Sigmoid colon (tissue), 7 donors: ENCODE measurements around the gene GMPR2. TPM values are rescaled to one million over a fixed set of nuclear protein-coding genes. Genes with fewer than 3 reads are reported as not detected.

ENCODE experiments used
- DNase-seq: peaks from one replicate; pipeline ENCODE4 v3.0.0-alpha.2; 2019
- H3K27ac ChIP-seq, 4 donors: fragments of 200-600 bp; sonication (generic); one replicate each; pipeline ENCODE4 v1.5.1; 2016 to 2019; ENCODE audit warnings: mild to moderate bottlenecking in 1 of 4
- H3K27me3 ChIP-seq, 3 donors: fragments of 200-600 bp; sonication (generic); one replicate each; pipeline ENCODE4 v1.5.1; 2019; ENCODE audit warnings: mild to moderate bottlenecking in 1 of 3
- H3K36me3 ChIP-seq, 4 donors: fragments of 200-600 bp; sonication (generic); one replicate each; pipeline ENCODE4 v1.5.1; 2016 to 2019
- H3K4me1 ChIP-seq, 4 donors: fragments of 200-600 bp; sonication (generic); one replicate each; pipeline ENCODE4 v1.5.1; 2017 to 2019
- H3K4me3 ChIP-seq, 4 donors: fragments of 200-600 bp; sonication (generic); one replicate each; pipeline ENCODE4 v1.5.1; 2017 to 2019; ENCODE audit warnings: mild to moderate bottlenecking in 2 of 4, moderate library complexity in 1 of 4
- H3K9me3 ChIP-seq, 4 donors: fragments of 200-600 bp in 3 of 4; sonication (generic) in 3 of 4; one replicate each; pipeline versions ENCODE4 v1.5.1 to v1.6.1; 2013 to 2019
- EP300 ChIP-seq, 4 donors: sonication (generic); formaldehyde crosslinking; IDR thresholded peaks; one replicate each; pipeline ENCODE4 v1.6.1; 2017; ENCODE audit warnings: antibody characterized with exemption in 4 of 4
- POLR2A ChIP-seq, 2 donors: fragments of 450-650 bp; IDR thresholded peaks; one replicate each; pipeline ENCODE4 v1.6.1; 2016; ENCODE audit warnings: antibody characterized with exemption in 2 of 2, mild to moderate bottlenecking in 2 of 2, moderate library complexity in 2 of 2
- POLR2AphosphoS5 ChIP-seq, 4 donors: sonication (generic); formaldehyde crosslinking; IDR thresholded peaks; one replicate each; pipeline ENCODE4 v1.6.1; 2017; ENCODE audit warnings: antibody characterized with exemption in 4 of 4
- WGBS, 2 donors: extraction: QIAGEN DNeasy Blood & Tissue Kit; methylation state at CpG; one replicate each; pipeline ENCODE4 v1.1.7; 2013; 5-methylcytosine and 5-hydroxymethylcytosine counted together
- intact Hi-C: fragments of 100-400 bp; cut with DNase I; formaldehyde crosslinking; loops from one replicate; pipeline ENCODE4 v1.15.1; 2023
- polyA plus RNA-seq, 3 donors: library from polyadenylated mRNA; stranded (reverse); fragments of 200-250 nt; gene quantifications; one replicate each; pipeline ENCODE4 v1.2.3, GENCODE V29; 2013
- total RNA-seq, 4 donors: library from RNA; depleted of rRNA; stranded (reverse); fragments of >200 nt; gene quantifications; one replicate each; pipeline ENCODE4 v1.1.0, GENCODE V29; 2016
- TF ChIP-seq, protein P1 (sequence below), 4 experiments: fragments of 450-650 bp in 3 of 4; fragments of 200-600 bp in 1 of 4; IDR thresholded peaks; one replicate each; pipeline ENCODE4 v1.5.1; 2016 to 2019; ENCODE audit warnings: antibody characterized with exemption in 4 of 4, mild to moderate bottlenecking in 3 of 4, moderate library complexity in 2 of 4
- donor health status: healthy with polysubstance abuse.
- donor health status: Bipolar disorder and iron deficiency.
- donor health status: healthy.

GMPR2 gene
- total RNA-seq (10 to 100 TPM; 44.3 to 63.9 (median 48.3) TPM), polyA plus RNA-seq (10 to 100 TPM; 56.5 to 97.1 (median 58.9) TPM)

- Histone ChIP-seq H3K27me3 (no peaks in the 10 kb centered on the region), H3K4me1 (peaks cover 0 to 32% (median 30%) of the 10 kb centered on the region in 4 donors), H3K27ac (peak within 1 kb of the TSS; percentile 82 to 93 (median 89)), H3K4me3 (peak within 1 kb of the TSS; percentile 68 to 91 (median 88)), H3K36me3 (peaks cover 13 to 41% (median 19%) of the 10 kb centered on the region in 4 donors), H3K9me3 (no peaks in the 10 kb centered on the region)
- TF ChIP-seq EP300 (IDR thresholded peaks at IDR 0.05) = no peak
- TF ChIP-seq, protein P1, sequence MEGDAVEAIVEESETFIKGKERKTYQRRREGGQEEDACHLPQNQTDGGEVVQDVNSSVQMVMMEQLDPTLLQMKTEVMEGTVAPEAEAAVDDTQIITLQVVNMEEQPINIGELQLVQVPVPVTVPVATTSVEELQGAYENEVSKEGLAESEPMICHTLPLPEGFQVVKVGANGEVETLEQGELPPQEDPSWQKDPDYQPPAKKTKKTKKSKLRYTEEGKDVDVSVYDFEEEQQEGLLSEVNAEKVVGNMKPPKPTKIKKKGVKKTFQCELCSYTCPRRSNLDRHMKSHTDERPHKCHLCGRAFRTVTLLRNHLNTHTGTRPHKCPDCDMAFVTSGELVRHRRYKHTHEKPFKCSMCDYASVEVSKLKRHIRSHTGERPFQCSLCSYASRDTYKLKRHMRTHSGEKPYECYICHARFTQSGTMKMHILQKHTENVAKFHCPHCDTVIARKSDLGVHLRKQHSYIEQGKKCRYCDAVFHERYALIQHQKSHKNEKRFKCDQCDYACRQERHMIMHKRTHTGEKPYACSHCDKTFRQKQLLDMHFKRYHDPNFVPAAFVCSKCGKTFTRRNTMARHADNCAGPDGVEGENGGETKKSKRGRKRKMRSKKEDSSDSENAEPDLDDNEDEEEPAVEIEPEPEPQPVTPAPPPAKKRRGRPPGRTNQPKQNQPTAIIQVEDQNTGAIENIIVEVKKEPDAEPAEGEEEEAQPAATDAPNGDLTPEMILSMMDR (IDR thresholded peaks at IDR 0.05) = no peak
- TF ChIP-seq POLR2AphosphoS5 (IDR thresholded peaks at IDR 0.05) = peak; percentile 23 to 43 (median 34)
- no peak for TF ChIP-seq POLR2A (IDR thresholded peaks at IDR 0.05)
- intact Hi-C loops = loop anchor here (5.0 kb wide), 1 partner anchor 86 kb away; the partner anchor contains the start of genes PSME2 and RNF31
- DNase-seq = no peak
- 5% methylated on average over 38 of the region's 38 CpGs for WGBS, 2 donors
Observed at GRCh38 chr14:24232645-24233537, at the start of gene GMPR2. GMPR2 (plus strand) TSS chr14:24232929; CDS start chr14:24233254, 325 bp downstream.

- no peak overlapping the region for H3K4me3 ChIP-seq
- 95% methylated on average over 15 of the region's 15 CpGs for WGBS, 2 donors
- H3K9me3 ChIP-seq = no peaks in the 10 kb centered on the region
- no peak for TF ChIP-seq EP300 (IDR thresholded peaks at IDR 0.05)
- no peak for TF ChIP-seq POLR2A (IDR thresholded peaks at IDR 0.05)
- TF ChIP-seq POLR2AphosphoS5 (IDR thresholded peaks at IDR 0.05) = no peak
- TF ChIP-seq, protein P1 (IDR thresholded peaks at IDR 0.05) = no peak
- no peak for DNase-seq
- peaks cover 0 to 32% (median 30%) of the 10 kb centered on the region in 4 donors for H3K4me1 ChIP-seq
- peaks cover 0 to 74% (median 42%) of the 10 kb centered on the region in 4 donors for H3K36me3 ChIP-seq
- intact Hi-C loops = no loop called here
- H3K27ac ChIP-seq = no peak overlapping the region
- no peaks in the 10 kb centered on the region for H3K27me3 ChIP-seq
Observed at GRCh38 chr14:24183014-24183481, 49.7 kb upstream of the GMPR2 start.

GRCh38 chr14:24184104-24184970 is 48.4 kb upstream of the GMPR2 start:
- 89 to 91% methylated on average over 19 of the region's 19 CpGs for WGBS, 2 donors
- TF ChIP-seq, protein P1 (IDR thresholded peaks at IDR 0.05) = no peak
- TF ChIP-seq POLR2AphosphoS5 (IDR thresholded peaks at IDR 0.05) (no peak), EP300 (IDR thresholded peaks at IDR 0.05) (no peak), POLR2A (IDR thresholded peaks at IDR 0.05) (no peak)
- intact Hi-C loops = no loop called here
- no peak overlapping the region for H3K27ac ChIP-seq
- no peak overlapping the region for H3K4me3 ChIP-seq
- H3K36me3 ChIP-seq = peaks cover 0 to 64% (median 36%) of the 10 kb centered on the region in 4 donors
- H3K4me1 ChIP-seq = peaks cover 0 to 38% (median 33%) of the 10 kb centered on the region in 4 donors
- DNase-seq = no peak
- no peaks in the 10 kb centered on the region for H3K9me3 ChIP-seq
- no peaks in the 10 kb centered on the region for H3K27me3 ChIP-seq

- Histone ChIP-seq H3K27me3 (no peaks in the 10 kb centered on the region), H3K36me3 (peaks cover 0 to 65% (median 36%) of the 10 kb centered on the region in 4 donors), H3K4me1 (peaks cover 0 to 31% (median 26%) of the 10 kb centered on the region in 4 donors), H3K9me3 (no peaks in the 10 kb centered on the region), H3K27ac (no peak overlapping the region), H3K4me3 (no peak overlapping the region)
- DNase-seq = no peak
- TF ChIP-seq POLR2A (IDR thresholded peaks at IDR 0.05) (no peak), POLR2AphosphoS5 (IDR thresholded peaks at IDR 0.05) (no peak), EP300 (IDR thresholded peaks at IDR 0.05) (no peak)
- TF ChIP-seq, protein P1 (IDR thresholded peaks at IDR 0.05) = no peak
- WGBS, 2 donors = 96 to 97% methylated on average over 7 of the region's 7 CpGs
- intact Hi-C loops = no loop called here
Observed at GRCh38 chr14:24185026-24185425, 47.7 kb upstream of the GMPR2 start.
